Measurements from ENCODE around the gene EPHB2. TPM values are rescaled to one million over a fixed set of nuclear protein-coding genes. Genes with fewer than 3 reads are reported as not detected.

Gene EPHB2
- total and polyA plus RNA-seq, 2 of the 4 experiments (the other 2 are of a cell fraction): 52.3 to 58.8 TPM

GRCh38 chr1:22709891-22710700 lies 543 bp upstream of the EPHB2 start:
- ATAC-seq (ENCODE audit: low read depth) (peak; percentile 70), DNase-seq (peak; percentile 64)
- H2AFZ ChIP-seq (replicated peaks; ENCODE audit: low read length, poor library complexity): peak overlapping the region; percentile 72
- in situ Hi-C loops (cut with MboI; ENCODE audit: low sequenced_read_pairs): loop anchor here (10.0 kb wide), 1 partner anchor 175 kb away; no protein-coding TSS in a partner anchor
- no peak overlapping the region for H3K18ac ChIP-seq (ENCODE audit: low read depth, low read length)
- H3K56ac ChIP-seq (ENCODE audit: extremely low read depth, insufficient read depth, low read length): no peak overlapping the region
- H2AK9ac ChIP-seq (replicated peaks; ENCODE audit: low read depth, low read length, poor library complexity): peak overlapping the region; percentile 84
- H4K5ac ChIP-seq (ENCODE audit: low read depth, low read length): no peak overlapping the region
- peaks cover under 1% of the 10 kb centered on the region; the same call in 1 of the 2 replicates for H3K36me3 ChIP-seq (ENCODE audit: control insufficient read depth, insufficient read depth, low read length)
- no peak overlapping the region for H4K8ac ChIP-seq (ENCODE audit: low read depth in 2 of 2, low read length in 2 of 2)
- H3K4me3 ChIP-seq (ENCODE audit: insufficient read depth, low read depth, low read length): peak overlapping the region; percentile 70
- WGBS, 2 experiments (ENCODE audit: extremely low coverage in 2 of 2, insufficient read length in 1 of 2): 0% methylated on average over 20 of the region's 50 CpGs; no CpG with 5 or more reads in 1 of the 2 experiments
- H4K91ac ChIP-seq (ENCODE audit: insufficient read depth, low read depth, low read length): no peak overlapping the region
- H3K27me3 ChIP-seq (ENCODE audit: control insufficient read depth, insufficient read depth, low read length): no peaks in the 10 kb centered on the region
- H3K4me1 ChIP-seq (ENCODE audit: control insufficient read depth, insufficient read depth, low read length): peaks cover 14% of the 10 kb centered on the region
- no TSS peak for BruUV-seq (replicated peaks)
- peak overlapping the region; percentile 29; the same call in 1 of the 2 replicates for H3K4ac ChIP-seq (ENCODE audit: low read depth, low read length)
- ChIA-PET CTCF (interaction anchor here (0.5 to 0.6 kb wide), 2 partner anchors 46 to 276 kb away, joined by 3 to 8 read pairs; no protein-coding TSS in a partner anchor), POLR2A (ENCODE audit: unreplicated experiment) (no interaction called here)
- H3K9me1 ChIP-seq (ENCODE audit: insufficient read depth, low read length): peaks cover 18% of the 10 kb centered on the region; the same call in 1 of the 2 replicates
- H2BK15ac ChIP-seq (ENCODE audit: low read depth, low read length): no peak overlapping the region
- H3K9ac ChIP-seq (ENCODE audit: low read depth, low read length): no peak overlapping the region
- intact Hi-C loops (cut with micrococcal nuclease): no loop called here
- no peak overlapping the region for H3K23ac ChIP-seq (ENCODE audit: low read depth, low read length)
- 0 out of 2 replicates have a peak overlapping the region, but pooled peaks have one; percentile 29 for H3K14ac ChIP-seq (replicated peaks; ENCODE audit: low read depth, low read length)
- dilution Hi-C loops (cut with HindIII; ENCODE audit: low sequenced_read_pairs, unreplicated experiment): no loop called here
- TF ChIP-seq POLR2A (IDR thresholded peaks at IDR 0.05; ENCODE audit: low read depth, low read length) (peak; percentile 55), ELK1 (IDR thresholded peaks at IDR 0.05; ENCODE audit: borderline replicate concordance, low read depth, low read length) (no peak)
- H3K4me2 ChIP-seq (ENCODE audit: low read depth, low read length): peak overlapping the region; percentile 60
- H2BK20ac ChIP-seq (ENCODE audit: low read depth, low read length): no peak overlapping the region
- no peak overlapping the region for H2BK120ac ChIP-seq (ENCODE audit: low read depth, low read length)
- H2AK5ac ChIP-seq (ENCODE audit: low read depth, low read length): no peak overlapping the region
- peak overlapping the region; percentile 97 for H2BK5ac ChIP-seq (ENCODE audit: low read depth, low read length, poor library complexity, severe bottlenecking)
- peaks cover 28% of the 10 kb centered on the region for H4K20me1 ChIP-seq (ENCODE audit: insufficient read depth, low read length)
- H3K9me3 ChIP-seq (ENCODE audit: control insufficient read depth, insufficient read depth, low read length): no peaks in the 10 kb centered on the region
- peaks cover 20 to 35% of the 10 kb centered on the region in 2 experiments; a peak in 3 of 4 replicates for H3K79me1 ChIP-seq (ENCODE audit: low read depth in 1 of 2, low read length in 2 of 2)
- H3K27ac ChIP-seq (ENCODE audit: insufficient read depth, low read length): no peak overlapping the region; the same call in 1 of the 2 replicates

Data from IMR-90 (cell line).